HG03521 (cell line): ENCODE data around the gene TMIGD2.

ENCODE experiments used
- ATAC-seq: cut with Tn5 transposase; IDR thresholded peaks from one replicate; pipeline ENCODE4 v1.9.1; 2021; ENCODE audit warnings: mild to moderate bottlenecking, moderate library complexity; ENCODE audit not compliant: unreplicated experiment

The TMIGD2 gene

DNA sequence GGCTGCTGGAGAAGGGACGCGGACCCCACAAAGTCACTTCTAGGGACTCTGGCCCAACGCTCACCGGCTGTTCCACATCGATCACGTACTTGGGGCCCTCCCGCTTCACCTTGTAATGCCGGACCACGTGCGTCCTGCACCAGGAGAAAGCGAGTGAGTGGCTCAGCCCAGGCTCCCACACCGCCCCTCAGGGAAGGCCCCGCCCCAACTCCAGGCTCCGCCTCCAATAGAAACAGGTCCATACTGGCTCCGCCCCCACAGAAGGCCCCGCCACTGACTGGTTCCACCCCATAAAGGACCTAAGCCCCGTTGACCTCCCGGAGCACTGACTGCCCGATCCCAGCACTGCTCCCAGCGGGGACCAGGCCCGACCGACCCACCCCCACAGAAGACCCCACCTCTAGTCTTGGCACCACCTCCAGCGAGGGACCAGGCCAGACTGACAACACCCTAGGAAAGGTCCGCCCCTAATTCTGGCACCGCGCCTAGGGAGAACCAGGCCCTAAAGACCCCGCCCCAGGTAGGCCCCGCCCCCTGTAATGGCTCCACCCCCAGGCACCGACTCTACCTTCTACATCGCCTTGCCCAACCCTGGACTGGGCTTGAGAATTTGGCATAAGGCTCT, 25.2 kb upstream of the TMIGD2 start:
- no peak for ATAC-seq

DNA sequence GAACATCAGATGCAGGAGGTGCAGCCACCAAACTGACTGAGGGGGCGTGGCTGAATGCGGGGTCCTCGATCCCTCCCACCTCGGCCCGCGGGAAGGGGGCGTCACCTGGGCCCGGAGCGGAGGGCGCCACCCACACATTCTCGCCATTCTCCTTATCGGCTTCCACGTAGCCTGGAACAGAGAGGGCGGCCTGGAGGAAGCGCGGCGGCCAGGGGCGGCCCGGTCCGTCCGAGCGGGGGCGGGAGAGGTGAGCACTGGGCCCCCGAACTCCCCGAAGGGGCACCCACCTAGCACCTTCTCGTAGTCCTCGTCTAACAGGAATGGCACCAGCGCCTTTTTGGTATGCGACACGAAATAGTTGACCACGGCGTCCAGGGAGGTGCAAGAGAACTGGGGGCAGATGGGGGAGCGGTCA, 24.7 kb upstream of the TMIGD2 start:
- no peak for ATAC-seq

DNA sequence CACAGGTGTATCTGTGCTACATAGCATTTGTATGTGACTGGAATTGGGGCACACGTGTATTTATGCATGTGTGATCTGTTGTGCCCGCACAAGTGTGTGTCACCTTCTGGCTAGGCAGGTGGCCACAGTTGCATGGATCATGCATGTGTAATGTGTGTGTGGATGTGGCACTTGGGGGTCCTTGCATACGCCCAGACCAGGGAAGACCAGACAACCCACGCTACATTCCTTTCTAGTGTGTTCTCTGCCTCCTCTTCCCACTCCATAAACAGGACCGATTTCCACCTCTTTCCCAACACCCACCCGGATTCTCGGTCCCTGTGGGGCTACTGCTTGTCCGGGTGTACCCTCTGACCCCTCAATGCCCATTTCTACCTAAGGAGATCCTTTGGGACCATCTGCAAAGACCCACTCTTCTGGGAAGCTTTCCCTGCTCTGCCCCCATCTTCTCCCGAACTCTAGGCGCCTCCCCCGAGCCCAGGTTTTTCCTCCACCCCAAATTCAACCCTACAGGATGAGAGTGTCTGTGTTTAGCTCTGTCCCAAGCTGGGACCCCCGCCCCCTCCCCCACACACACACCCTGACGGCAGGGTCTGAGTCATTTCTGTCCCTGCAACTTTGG, 24.1 kb upstream of the TMIGD2 start:
- no peak for ATAC-seq

DNA sequence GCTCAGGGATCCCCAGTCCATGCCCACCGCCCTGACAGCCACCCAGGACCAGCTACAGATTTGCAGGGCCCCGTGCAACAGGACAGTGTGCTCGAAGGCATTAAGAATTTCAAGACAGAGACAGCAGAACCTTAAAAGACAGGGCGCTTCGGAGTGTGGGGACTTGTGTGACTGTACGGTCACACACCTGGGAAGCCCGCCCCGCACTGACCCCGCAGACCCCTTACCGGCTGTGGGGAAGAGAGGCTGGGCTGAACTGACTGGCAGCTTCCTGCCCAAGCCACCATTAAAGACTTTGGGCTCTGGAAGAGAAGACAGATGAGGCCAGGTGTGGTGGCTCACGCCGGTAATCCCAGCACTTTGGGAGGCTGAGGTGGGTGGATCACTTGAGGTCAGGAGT, 22.0 kb upstream of the TMIGD2 start:
- no peak for ATAC-seq

DNA sequence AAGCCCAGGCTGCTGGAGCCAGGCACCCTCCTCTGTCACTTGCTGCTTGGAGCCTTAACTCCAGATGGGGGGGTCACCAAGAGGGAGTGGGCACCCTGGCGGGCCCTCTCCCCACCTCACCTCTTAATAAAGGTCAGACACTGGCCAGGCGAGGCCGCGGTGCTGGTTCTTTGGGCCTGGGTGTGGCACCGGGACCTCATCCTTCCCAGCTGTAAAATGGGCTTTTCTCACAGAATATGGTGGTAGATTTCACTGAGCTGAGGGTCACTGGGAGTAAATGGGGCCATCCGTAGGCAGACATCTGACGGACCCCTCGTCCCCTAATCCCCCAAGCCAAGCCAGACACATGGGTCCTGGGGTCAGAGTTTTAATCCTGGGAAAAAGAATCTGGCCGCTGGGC, 21.5 kb upstream of the TMIGD2 start:
- no peak for ATAC-seq

DNA sequence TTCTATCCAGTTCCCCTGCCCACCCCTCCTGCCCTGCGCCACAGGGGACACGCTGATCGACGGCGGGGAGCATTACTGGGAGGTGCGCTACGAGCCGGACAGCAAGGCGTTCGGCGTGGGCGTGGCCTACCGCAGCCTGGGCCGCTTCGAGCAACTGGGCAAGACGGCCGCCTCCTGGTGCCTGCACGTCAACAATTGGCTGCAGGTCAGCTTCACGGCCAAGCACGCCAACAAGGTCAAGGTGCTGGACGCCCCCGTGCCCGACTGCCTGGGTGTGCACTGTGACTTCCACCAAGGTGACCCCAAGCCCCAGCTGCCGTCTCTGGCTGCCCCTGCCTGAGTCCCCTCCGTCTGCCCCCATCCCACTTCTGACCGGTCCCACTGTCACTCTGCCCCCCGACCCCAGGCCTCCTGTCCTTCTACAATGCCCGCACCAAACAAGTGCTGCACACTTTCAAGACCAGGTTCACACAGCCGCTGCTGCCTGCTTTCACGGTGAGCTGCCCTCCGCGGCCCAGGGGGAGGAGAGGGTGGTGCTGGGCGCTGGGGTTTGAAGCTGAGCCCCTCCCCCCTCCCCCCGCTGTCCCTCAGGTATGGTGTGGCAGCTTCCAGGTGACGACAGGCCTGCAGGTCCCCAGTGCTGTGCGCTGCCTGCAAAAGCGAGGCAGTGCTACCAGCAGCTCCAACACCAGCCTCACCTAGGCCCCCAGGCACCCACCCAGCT, 20.9 kb upstream of the TMIGD2 start:
- no peak for ATAC-seq

DNA sequence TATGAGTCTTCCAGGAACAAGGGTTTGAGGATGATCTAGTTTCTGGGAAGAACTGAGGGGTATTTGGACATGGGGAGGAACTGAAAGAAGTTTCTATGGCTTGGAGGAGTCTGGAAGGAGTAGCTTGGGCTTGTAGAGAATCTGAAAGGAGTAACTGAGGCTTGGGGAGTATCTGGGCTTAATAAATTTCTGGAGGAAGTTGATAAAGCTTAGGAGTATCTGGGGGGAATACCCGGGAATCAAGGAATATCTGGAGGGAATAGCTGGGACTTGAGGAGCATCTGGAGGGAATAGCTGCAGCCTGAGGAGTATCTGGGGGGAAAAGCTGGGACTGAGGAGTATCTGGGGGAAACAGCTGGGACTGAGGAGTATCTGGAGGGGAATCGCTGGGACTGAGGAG, 18.2 kb upstream of the TMIGD2 start:
- no peak for ATAC-seq

DNA sequence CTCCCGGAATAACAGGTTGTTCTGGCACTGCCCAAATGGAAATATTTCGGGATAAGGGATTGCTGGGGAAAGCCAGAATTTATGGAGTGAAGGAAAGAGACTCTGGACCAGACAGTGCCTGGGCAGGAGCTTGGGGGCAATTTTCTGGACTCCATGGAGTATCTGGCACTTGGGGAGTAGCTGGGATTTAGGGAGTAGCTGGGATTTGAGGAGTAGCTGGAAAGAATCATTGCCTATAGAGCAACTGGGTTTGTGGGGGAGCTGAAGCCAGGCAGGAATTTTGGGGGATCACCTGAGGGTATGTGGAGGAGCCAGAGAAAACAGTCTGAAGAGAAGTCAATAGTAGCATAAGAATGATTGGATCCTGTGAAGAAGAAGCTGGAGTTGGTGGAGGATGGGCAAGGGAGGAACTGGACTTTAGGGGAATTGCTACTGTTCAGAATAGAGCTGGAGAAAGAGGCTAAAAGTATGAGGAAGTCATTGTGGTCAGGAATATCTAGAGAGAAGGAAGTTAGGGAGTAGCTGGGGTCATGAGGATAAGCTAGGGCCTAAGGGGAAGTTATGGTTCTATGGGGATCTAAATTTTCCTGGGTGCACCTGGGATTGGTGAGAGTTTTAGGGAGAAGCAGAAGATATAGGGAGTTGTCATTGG, 17.0 kb upstream of the TMIGD2 start:
- ATAC-seq, result no peak

DNA sequence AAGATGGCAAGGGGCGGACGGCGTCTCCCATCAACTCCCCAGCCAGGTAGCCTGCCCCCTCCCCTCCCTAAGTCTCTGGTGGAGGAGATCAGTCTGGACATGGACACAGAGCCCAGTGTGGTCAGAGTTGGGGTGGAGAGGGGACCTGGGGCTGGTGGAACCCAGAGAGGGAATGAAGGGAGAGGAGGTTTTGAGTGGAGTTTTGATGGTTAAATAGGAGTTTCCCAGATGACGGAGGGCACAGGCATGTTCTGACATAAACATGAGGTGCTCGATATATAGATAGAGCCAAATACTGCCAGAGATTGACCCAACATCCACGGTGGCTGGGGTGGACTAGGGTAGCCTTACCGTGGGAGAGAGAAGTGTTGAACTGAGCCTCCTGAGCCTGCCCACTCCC, 16.3 kb upstream of the TMIGD2 start:
- no peak for ATAC-seq

DNA sequence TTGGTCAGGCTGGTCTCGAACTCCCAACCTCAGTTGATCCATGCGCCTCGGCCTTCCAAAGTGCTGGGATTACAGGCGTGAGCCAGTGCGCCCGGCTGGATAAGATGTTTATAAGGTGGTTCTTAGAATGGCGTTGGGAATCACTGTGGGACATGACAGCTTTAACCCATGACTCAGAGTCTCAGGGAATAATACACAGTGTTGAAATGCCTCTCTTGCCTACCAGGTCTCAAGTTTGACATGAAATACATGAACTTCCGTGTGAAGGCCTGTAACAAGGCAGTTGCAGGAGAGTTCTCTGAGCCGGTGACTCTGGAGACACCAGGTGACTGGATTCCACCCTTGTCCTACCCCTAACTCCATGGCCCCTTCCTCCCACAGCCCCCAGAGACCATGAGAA, 14.8 kb upstream of the TMIGD2 start:
- no peak for ATAC-seq

DNA sequence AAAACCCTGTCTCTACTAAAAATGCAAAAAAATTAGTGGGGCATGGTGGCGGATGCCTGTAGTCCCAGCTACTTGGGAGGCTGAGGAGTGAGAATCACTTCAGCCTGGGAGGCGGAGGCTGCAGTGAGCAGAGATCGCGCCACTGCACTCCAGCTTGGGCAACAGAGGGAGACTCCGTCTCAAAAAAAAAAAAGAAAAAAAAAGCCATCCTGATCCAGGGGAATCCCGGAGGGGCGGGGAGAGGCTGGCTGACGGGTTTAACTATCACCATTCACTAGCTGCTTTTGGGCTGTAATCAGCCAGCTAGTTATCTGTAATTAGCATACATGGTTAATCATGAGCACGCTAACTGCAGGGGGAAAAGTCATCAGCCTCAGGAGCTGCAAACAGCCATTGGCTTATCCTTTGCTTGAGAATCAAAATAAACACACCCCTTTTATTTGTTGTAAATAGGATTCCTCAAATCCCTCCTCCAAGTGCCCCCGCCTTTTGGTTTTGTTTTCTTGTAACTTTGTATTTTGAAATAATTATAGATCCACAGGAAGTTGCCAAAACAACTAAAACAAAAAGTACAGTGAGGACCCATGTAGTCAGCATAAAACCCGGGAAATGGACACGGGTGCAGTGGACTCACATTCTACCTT, 11.8 kb upstream of the TMIGD2 start:
- no peak for ATAC-seq

DNA sequence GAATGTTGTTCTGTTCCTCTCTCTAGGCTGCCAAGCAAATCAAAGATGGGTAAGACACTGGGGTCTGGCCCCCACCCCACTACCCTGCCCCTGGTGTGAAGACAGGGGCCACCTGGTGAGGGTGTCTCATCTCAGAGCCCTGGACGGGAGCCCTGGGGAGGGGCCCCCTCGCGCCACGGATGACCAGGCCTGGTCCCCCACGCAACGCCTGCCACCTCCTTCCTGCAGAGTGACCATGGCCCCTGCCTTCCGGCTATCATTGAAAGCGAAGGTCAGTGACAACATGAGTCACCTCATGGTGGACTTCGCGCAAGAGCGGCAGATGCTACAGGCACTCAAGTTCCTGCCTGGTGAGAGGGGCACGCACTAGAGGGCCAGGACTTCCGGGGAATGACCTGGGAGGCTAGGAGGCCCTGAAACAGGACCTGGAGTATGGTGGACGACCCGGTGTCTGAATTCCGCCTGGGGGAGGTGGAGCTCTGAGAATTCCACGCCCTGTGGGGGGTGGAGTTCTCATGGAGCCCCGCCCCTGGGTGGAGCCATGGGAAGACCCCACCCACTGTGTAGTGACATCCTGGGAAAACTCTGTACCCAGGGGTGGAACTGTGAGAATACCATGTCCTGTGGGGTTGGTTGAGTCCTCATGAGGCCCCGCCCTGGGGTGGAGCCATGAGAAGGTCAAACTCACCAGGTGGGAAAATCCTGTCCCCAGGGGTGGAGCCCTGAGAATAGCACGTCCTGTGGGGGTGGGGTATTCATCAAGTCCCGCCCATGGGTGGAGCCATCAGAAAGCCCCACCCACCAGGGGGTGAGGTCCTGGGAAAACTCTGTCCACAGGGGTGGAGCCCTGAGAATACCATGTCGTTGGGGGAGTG, 8.3 kb upstream of the TMIGD2 start:
- no peak for ATAC-seq

DNA sequence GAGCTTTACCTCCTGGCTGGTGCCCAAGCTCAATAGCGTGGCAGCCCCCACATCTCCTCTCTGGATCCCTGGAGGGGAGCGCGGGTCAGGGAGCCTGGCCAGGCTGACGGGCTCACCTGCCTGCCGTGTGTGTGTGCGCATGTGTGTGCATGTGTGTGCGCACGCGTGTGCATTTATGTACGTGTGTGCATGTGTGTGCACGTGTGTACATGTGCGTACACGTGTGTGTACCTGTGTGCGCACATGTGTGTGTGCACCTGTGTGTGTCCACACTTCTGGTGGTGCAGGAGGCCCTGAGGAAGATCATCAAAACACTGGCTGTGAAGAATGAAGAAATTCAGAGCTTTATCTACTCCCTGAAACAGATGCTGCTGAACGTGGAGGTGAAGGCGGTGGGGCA, 3.5 kb upstream of the TMIGD2 start:
- no peak for ATAC-seq

DNA sequence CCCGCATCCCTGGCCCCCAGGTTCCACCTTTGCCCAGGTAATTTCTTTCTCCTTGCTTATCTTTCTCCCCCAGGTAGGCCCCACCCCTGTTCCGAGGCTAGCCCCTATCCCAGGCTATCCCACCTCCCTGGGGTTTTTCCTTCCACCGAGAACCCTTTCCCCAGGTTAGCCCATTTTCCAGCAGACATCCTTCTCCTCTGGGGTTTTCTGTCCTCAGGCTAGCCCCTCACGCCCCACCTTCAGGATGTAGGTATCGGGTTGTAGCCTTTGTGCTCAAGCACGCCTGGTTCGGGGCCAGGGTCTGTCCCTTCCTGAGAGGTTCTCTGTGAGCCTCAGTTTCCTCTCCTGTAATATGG, 3.0 kb upstream of the TMIGD2 start:
- no peak for ATAC-seq

DNA sequence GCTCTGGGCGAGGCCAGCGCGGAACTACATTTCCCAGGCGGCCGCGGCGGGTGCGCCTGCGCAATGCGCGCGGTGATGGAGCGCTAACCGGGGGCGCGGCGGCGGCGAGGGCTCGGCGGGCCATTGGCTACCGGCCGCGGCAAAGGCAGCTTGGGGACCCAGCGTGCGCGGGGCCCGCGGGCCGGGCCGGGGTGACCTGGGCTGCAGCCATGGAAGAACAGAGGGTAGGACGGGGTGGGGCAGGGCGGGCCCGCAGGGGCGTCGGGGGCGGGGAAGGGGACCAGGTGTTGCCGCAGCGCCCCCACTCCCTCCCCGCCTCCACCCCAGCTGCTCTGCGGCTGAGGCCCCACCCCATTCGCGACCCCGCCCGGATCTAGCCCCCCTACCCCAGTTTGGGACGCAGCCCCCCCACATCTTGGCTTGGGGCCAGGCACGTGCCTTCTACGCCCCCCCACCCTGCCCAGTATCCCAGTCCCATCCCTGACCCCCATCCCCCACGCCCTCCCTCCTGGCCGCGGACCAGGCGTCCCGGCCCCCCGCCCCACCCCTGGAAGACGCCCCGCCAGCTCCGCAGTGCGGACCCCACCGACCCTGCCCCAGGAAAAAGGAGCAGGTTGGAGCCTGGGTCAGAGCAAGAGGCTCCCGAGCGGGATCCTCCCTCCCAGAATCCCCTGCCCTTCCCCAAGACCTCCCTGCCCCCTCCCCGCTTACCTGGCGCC, 2.5 kb upstream of the TMIGD2 start, which contains the start of gene FSD1:
Gene FSD1, plus strand, starts transcription at position 61 of the 719 bp plus-strand sequence. Its CDS starts 149 bp downstream, at position 210.
- ATAC-seq, result no peak

DNA sequence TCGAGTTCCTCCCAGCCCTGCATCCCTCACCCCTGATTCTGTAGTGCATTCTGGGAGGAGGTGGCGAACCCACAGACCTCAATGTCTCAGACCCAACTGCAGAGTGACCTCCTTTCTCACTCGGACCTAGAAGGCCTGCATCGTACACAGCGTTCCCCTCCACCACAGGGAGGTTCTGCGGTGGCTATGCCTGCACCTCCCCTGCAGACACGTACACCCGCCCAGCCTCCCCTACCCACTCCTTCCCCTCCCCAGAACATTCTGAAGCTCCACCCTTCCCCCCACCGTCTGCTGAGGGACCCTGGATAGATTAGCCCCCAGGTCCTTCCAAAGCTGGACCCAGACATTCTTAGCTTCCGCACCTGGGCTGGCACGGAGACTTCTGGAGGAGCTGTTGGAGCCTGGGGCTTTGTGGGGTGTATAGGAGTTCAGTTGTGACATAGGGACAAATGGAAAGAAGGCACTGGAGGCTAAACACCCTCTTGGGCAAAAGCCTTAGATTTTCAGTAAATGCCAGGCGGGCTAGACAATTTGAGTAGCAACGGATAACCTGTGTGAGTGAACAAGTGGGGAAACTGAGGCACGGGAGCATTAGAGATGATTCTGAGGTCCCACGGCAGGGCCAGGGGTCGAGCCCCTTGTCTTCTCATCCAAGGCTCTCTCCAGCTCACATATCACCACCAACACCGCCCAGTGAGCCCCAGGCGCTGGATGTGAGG, 1.8 kb upstream of the TMIGD2 start:
- ATAC-seq, result no peak

DNA sequence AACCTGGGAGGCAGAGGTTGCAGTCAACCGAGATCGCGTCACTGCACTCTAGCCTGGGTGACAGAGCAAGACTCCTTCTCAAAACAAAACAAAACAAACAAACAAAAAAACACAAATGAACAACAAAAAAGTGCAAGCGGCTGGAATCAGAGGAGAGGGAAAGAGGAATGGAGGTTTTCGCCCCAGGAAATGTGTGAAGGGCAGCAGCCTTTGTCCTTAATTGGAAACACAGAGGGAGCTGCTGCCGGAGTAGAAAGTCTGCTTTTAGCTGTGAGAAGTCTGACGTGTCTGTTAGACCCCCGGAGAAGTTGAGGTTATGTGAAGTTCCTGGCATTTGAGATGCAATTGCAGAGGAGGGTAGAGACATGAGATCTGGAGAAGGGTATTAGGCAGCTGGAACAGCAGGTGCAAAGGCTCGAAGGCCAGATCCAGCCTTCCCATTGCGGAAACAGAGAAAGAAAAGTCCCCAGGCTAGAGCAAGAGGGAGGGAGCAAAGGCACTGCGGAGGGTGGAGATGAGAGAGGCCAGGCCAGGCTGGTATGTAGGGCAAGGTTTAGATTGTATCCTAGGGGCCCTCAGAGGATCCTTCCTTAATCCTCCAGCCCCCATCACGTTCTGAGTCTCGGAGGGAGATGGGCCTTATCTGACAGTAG, 473 bp downstream of the TMIGD2 start:
- ATAC-seq, result no peak

DNA sequence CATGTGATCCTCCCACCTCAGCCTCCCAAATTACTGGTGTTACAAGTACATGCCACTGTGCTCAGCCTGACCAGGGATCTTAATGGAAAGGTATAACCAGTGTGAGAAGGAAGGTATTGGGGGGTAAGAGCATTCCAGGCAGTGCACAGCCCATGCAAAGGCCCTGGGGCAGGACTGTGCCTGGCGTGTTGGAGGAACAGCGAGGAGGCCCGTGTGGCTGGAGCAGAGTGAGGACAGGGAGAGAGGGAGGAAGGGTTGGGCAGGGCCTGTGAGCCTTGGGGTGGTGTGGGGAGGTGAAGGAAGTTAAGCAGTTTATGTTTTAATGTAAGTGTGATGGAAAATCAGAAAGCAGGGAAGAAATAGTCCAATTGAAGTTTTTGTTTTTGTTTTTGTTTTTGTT, 1.6 kb downstream of the TMIGD2 start:
- no peak for ATAC-seq
